SK-N-SH (cell line): ENCODE measurements around the gene PDE8A. TPM values are rescaled to one million over a fixed set of nuclear protein-coding genes. Genes with fewer than 3 reads are reported as not detected.

Source experiments
- CTCF ChIA-PET: fragments of 300-600, 350-600 bp; formaldehyde crosslinking; extraction: SDS; loops from one replicate; lab custom pipeline; 2021; lab: Yijun Ruan, JAX
- POLR2A ChIA-PET: fragments of 350-600 bp; sonication (Branson Sonifier 250); formaldehyde crosslinking; extraction: SDS; loops from one replicate; lab custom pipeline; 2020; ENCODE audit warnings: antibody characterized with exemption, inconsistent platforms; lab: Yijun Ruan, JAX
- DNase-seq: peaks from one replicate; pipeline ENCODE4 v3.0.0; 2012
- H2AFZ ChIP-seq: fragments of 200-600 bp; sonication (generic); 2 replicates; pipeline ENCODE4 v1.8.1; 2016; ENCODE audit warnings: antibody characterized with exemption, mild to moderate bottlenecking, low read depth
- H3F3A ChIP-seq: fragments of 200-600 bp; sonication (generic); replicated peaks from 2 replicates; pipeline ENCODE3; 2016; ENCODE audit warnings: antibody characterized with exemption, mild to moderate bottlenecking; ENCODE audit not compliant: insufficient read depth
- H3K27ac ChIP-seq, 2 experiments: fragments of 200-500 bp in 1 of 2; fragments of 200-600 bp in 1 of 2; sonication (Bioruptor generic) in 1 of 2; sonication (generic), shearing (Covaris generic) in 1 of 2; 2 replicates each; pipeline versions ENCODE4 v1.5.1 to v1.6.1; 2014 to 2016; ENCODE audit warnings: low read depth in 2 of 2, inconsistent platforms in 1 of 2, low read length in 1 of 2, mild to moderate bottlenecking in 1 of 2, mixed read lengths in 1 of 2
- H3K27me3 ChIP-seq: fragments of 200-600 bp; sonication (generic), shearing (Covaris generic); 2 replicates; pipeline ENCODE4 v1.6.1; 2016; ENCODE audit warnings: mixed run types; ENCODE audit not compliant: insufficient read depth
- H3K36me3 ChIP-seq, 2 experiments: fragments of 200-500 bp in 1 of 2; fragments of 200-600 bp in 1 of 2; sonication (Bioruptor generic) in 1 of 2; sonication (generic) in 1 of 2; replicated peaks in 1 of 2; 2 replicates each; pipeline versions ENCODE3 to v1.5.1; 2014 to 2016; ENCODE audit warnings: low read length in 1 of 2, mild to moderate bottlenecking in 1 of 2; ENCODE audit not compliant: insufficient read depth in 2 of 2, control insufficient read depth in 1 of 2
- H3K4me1 ChIP-seq, 2 experiments: fragments of 200-500 bp in 1 of 2; fragments of 200-600 bp in 1 of 2; sonication (Bioruptor generic) in 1 of 2; sonication (generic), shearing (Covaris generic) in 1 of 2; 2 replicates each; pipeline versions ENCODE4 v1.5.1 to v1.6.1; 2014 to 2016; ENCODE audit warnings: low read depth in 1 of 2, low read length in 1 of 2, mixed run types in 1 of 2; ENCODE audit not compliant: insufficient read depth in 2 of 2, control insufficient read depth in 1 of 2
- H3K4me2 ChIP-seq: fragments of 200-600 bp; sonication (generic), shearing (Covaris generic); 2 replicates; pipeline ENCODE4 v1.6.1; 2017; ENCODE audit warnings: mixed run types
- H3K4me3 ChIP-seq, 2 experiments: fragments of 200-500 bp in 1 of 2; fragments of 200-600 bp in 1 of 2; sonication (Bioruptor generic) in 1 of 2; sonication (generic), shearing (Covaris generic) in 1 of 2; 2 replicates each; pipeline versions ENCODE4 v1.5.1 to v1.8.1; 2014 to 2016; ENCODE audit warnings: low read depth in 2 of 2, inconsistent platforms in 1 of 2, low read length in 1 of 2, mild to moderate bottlenecking in 1 of 2, mixed read lengths in 1 of 2, moderate library complexity in 1 of 2
- H3K79me2 ChIP-seq: fragments of 200-600 bp; sonication (generic); 2 replicates; pipeline ENCODE4 v1.8.1; 2017; ENCODE audit warnings: mild to moderate bottlenecking; ENCODE audit not compliant: insufficient read depth
- H3K9ac ChIP-seq: fragments of 200-600 bp; sonication (generic); 2 replicates; pipeline ENCODE4 v1.6.1; 2017; ENCODE audit warnings: mixed run types
- H3K9me2 ChIP-seq: fragments of 200-600 bp; sonication (generic); 2 replicates; pipeline ENCODE4 v1.6.1; 2017; ENCODE audit warnings: mixed run types
- H3K9me3 ChIP-seq: fragments of 200-600 bp; sonication (generic); 2 replicates; pipeline ENCODE4 v1.6.1; 2017; ENCODE audit warnings: mixed run types, mild to moderate bottlenecking, moderate library complexity
- H4K20me1 ChIP-seq: fragments of 200-600 bp; sonication (generic); 2 replicates; pipeline ENCODE4 v1.6.1; 2017; ENCODE audit warnings: mild to moderate bottlenecking, mixed run types; ENCODE audit not compliant: insufficient read depth
- CHD2 ChIP-seq: fragments of 150-350 bp; IDR thresholded peaks from 2 replicates; pipeline ENCODE4 v1.6.1; 2018; ENCODE audit warnings: low read length; ENCODE audit not compliant: partially characterized antibody
- ELF1 ChIP-seq: IDR thresholded peaks from 2 replicates; pipeline ENCODE4 v1.4.0; 2012
- EP300 ChIP-seq, 2 experiments: IDR thresholded peaks; 2 replicates each; pipeline versions ENCODE4 v1.4.0 to v1.6.1; 2012; ENCODE audit warnings: borderline replicate concordance in 1 of 2, low read depth in 1 of 2, low read length in 1 of 2
- EZH2phosphoT487 ChIP-seq: fragments of 200-600 bp; sonication (generic); IDR thresholded peaks from 2 replicates; pipeline ENCODE4 v1.6.1; 2017; ENCODE audit warnings: low read depth, mixed run types, mild to moderate bottlenecking, antibody characterized with exemption, moderate library complexity, borderline replicate concordance
- FOSL2 ChIP-seq: IDR thresholded peaks from 2 replicates; pipeline ENCODE4 v1.4.0; 2012; ENCODE audit warnings: low read depth, mild to moderate bottlenecking, moderate library complexity, borderline replicate concordance
- GABPA ChIP-seq: IDR thresholded peaks from 2 replicates; pipeline ENCODE4 v1.4.0; 2012; ENCODE audit warnings: low read depth, mild to moderate bottlenecking
- JUND ChIP-seq: IDR thresholded peaks from 2 replicates; pipeline ENCODE4 v1.4.0; 2012
- MEF2A ChIP-seq: IDR thresholded peaks from 2 replicates; pipeline ENCODE4 v1.4.0; 2012; ENCODE audit warnings: low read depth, borderline replicate concordance
- MXI1 ChIP-seq: IDR thresholded peaks from 2 replicates; pipeline ENCODE4 v1.6.1; 2012; ENCODE audit warnings: mild to moderate bottlenecking, low read depth, low read length, improper control_type of control experiment
- NFIC ChIP-seq: IDR thresholded peaks from 2 replicates; pipeline ENCODE4 v1.4.0; 2012; ENCODE audit warnings: borderline replicate concordance
- RFX5 ChIP-seq: IDR thresholded peaks from 2 replicates; pipeline ENCODE4 v1.6.1; 2012; ENCODE audit warnings: mild to moderate bottlenecking, improper control_type of control experiment, low read length
- RXRA ChIP-seq: IDR thresholded peaks from 2 replicates; pipeline ENCODE4 v1.4.0; 2012; ENCODE audit warnings: low read depth, mild to moderate bottlenecking, borderline replicate concordance
- SIN3A ChIP-seq: IDR thresholded peaks from 2 replicates; pipeline ENCODE4 v1.6.1; 2012; ENCODE audit warnings: low read depth, mild to moderate bottlenecking, low read length, moderate library complexity, borderline replicate concordance
- SMC3 ChIP-seq: IDR thresholded peaks from 2 replicates; pipeline ENCODE4 v1.6.1; 2012; ENCODE audit warnings: low read depth, low read length, improper control_type of control experiment
- TAF1 ChIP-seq: IDR thresholded peaks from 2 replicates; pipeline ENCODE4 v1.6.1; 2012; ENCODE audit warnings: low read depth, mild to moderate bottlenecking, low read length, moderate library complexity, borderline replicate concordance
- TCF12 ChIP-seq: IDR thresholded peaks from 2 replicates; pipeline ENCODE4 v1.4.0; 2012
- TEAD4 ChIP-seq: IDR thresholded peaks from 2 replicates; pipeline ENCODE4 v1.4.0; 2012; ENCODE audit warnings: mild to moderate bottlenecking, borderline replicate concordance; ENCODE audit not compliant: insufficient read depth
- WGBS: methylation state at CpG from one replicate; pipeline ENCODE4 v1.1.6; 2017; ENCODE audit warnings: low lambda C conversion rate; 5-methylcytosine and 5-hydroxymethylcytosine counted together
- polyA plus RNA-seq, 3 experiments: library from polyadenylated mRNA; depleted of rRNA; stranded (reverse); fragments of >200 nt; gene quantifications; 2 replicates each; pipeline ENCODE4 v1.2.3, GENCODE V29; 2012
- TF ChIP-seq, protein P1 (sequence below): IDR thresholded peaks from 2 replicates; pipeline ENCODE4; 2012
- TF ChIP-seq, protein P2 (sequence below): IDR thresholded peaks from 2 replicates; pipeline ENCODE4 v1.4.0; 2012; ENCODE audit warnings: low read depth, borderline replicate concordance

PDE8A gene
- polyA plus RNA-seq, 1 of the 3 experiments (the other 2 are of a cell fraction): 13.4 TPM

DNA sequence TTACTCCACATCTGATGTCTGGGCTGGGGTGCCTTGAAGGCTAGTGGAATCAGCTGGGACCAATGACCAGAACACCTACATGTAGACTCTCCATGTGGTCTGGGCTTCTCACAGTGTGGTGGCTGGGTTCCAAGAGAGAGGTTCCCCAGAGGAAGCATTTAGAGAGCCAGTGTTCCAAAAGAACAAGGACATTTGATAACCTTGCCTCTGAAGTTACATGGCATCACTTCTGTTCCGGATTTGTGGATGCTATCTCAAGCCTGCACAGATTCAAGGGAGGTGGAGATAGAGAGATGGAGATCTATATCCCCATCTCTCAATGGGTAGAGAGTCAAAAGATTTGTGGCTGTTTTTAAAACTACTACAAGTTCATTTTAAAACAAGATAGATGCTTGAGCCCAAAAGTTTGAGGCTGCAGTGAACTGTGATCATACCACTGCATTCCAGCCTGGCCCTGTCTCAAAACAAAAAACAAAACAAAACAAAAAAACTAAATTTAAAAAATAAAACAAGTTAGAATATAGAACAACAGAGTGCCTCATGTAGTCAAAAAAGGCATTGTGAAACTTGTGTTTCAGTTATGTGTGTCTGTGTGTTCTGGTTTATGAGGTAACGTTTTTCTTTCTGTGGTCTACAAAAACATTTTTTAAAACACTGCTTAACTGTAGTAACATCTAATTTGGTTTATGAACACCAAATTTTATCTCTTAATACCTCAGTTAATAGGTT, 44.8 kb downstream of the PDE8A start:
- POLR2A ChIA-PET: no interaction called here
- Histone ChIP-seq H3K79me2 (peaks cover 86% of the 10 kb centered on the region), H3K27ac (peak overlapping the region in 1 of 2 experiments; percentile 58; a peak in 3 of 4 replicates)

DNA sequence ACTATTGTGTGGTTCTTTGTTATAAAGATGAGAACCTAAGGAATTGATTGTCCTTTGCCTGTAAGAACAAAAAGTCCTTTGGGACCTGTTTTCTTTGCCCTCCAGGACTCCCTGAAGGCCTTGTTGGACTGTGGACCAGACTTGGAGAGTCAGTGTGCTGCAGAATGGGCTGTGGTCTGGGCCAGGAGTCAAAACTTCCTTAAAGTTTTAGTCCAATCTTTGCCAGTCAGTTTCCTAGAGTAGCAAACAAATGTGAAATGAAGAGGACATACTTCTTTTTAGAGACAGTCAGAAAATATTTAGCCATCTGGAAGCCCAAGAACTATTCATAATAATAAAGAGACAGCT, 45.4 kb downstream of the PDE8A start:
- Histone ChIP-seq H3K27ac (peak overlapping the region in 1 of 2 experiments; percentile 5; a peak in 2 of 4 replicates), H3K79me2 (peaks cover 86% of the 10 kb centered on the region), H3K4me2 (no peak overlapping the region), H3K9ac (no peak overlapping the region), H3K4me3 (no peak overlapping the region), H3F3A (peaks cover 12% of the 10 kb centered on the region), H2AFZ (no peak overlapping the region), H3K9me2 (no peaks in the 10 kb centered on the region), H3K27me3 (no peaks in the 10 kb centered on the region), H3K4me1 (peaks cover 33 to 39% of the 10 kb centered on the region in 2 experiments), H4K20me1 (peaks cover 43% of the 10 kb centered on the region), H3K36me3 (no peaks in the 10 kb centered on the region), H3K9me3 (no peaks in the 10 kb centered on the region)
- TF ChIP-seq NFIC (no peak), FOSL2 (no peak), MEF2A (no peak), JUND (no peak), GABPA (no peak), ELF1 (no peak), RFX5 (no peak)
- POLR2A ChIA-PET: no interaction called here
- CTCF ChIA-PET: interaction anchor here (1.3 kb wide), 1 partner anchor 17 kb away, joined by 4 read pairs; no protein-coding TSS in a partner anchor
- no peak for DNase-seq

More for the DNA sequence above, 44.8 kb downstream of the PDE8A start:
- no peak overlapping the region for H2AFZ ChIP-seq
- H3K9me3 ChIP-seq: no peaks in the 10 kb centered on the region
- CTCF ChIA-PET: interaction anchor here (1.5 kb wide), 1 partner anchor 71 kb away, joined by 3 read pairs; no protein-coding TSS in a partner anchor
- H3K36me3 ChIP-seq: no peaks in the 10 kb centered on the region
- H3K4me1 ChIP-seq: peaks cover 29 to 34% of the 10 kb centered on the region in 2 experiments
- no peak for DNase-seq
- H3K4me2 ChIP-seq: no peak overlapping the region
- TF ChIP-seq MXI1: 0 out of 2 replicates have a peak, but pooled peaks have one; percentile 12
- no peak for TF ChIP-seq SIN3A
- peak in 1 of 2 experiments; percentile 49; a peak in 2 of 4 replicates for TF ChIP-seq EP300 (IDR thresholded peaks at IDR 0.05; ENCODE audit: borderline replicate concordance in 1 of 2, low read depth in 1 of 2, low read length in 1 of 2)
- no peak overlapping the region for H3K9ac ChIP-seq
- H3K4me3 ChIP-seq: no peak overlapping the region
- H3F3A ChIP-seq: peaks cover 12% of the 10 kb centered on the region
- peaks cover 41% of the 10 kb centered on the region for H4K20me1 ChIP-seq
- H3K27me3 ChIP-seq: no peaks in the 10 kb centered on the region
- 78% methylated on average over 2 of the region's 2 CpGs for WGBS
- H3K9me2 ChIP-seq: no peaks in the 10 kb centered on the region

DNA sequence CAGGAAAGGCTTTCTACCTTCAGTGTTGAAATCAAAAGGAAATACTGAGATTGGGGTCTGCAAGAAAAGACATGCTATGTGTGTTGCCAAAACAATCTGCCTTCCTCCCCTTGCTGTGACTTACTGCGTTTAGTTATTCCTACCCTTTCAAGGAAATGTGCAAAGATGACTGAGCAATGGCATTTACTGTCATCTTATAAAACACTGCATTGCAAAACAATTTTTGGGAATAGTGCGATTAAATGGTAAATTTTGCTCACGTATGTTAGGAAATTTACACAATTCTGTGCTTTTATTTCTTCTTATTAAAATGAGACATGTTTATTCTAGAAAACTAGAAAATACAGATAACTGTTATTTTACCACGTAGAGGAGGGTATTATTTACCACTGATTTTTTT, 45.8 kb downstream of the PDE8A start:
- H3K9me3 ChIP-seq: no peaks in the 10 kb centered on the region
- H3K4me2 ChIP-seq: no peak overlapping the region
- H3K27me3 ChIP-seq: no peaks in the 10 kb centered on the region
- no peak overlapping the region for H3K9ac ChIP-seq
- H3K36me3 ChIP-seq: no peaks in the 10 kb centered on the region
- peaks cover 33 to 40% of the 10 kb centered on the region in 2 experiments for H3K4me1 ChIP-seq
- no peaks in the 10 kb centered on the region for H3K9me2 ChIP-seq
- peaks cover 12% of the 10 kb centered on the region for H3F3A ChIP-seq
- CTCF ChIA-PET: interaction anchor here (1.3 kb wide), 1 partner anchor 17 kb away, joined by 4 read pairs; no protein-coding TSS in a partner anchor
- TF ChIP-seq CHD2 (no peak), RFX5 (no peak), RXRA (no peak), TEAD4 (no peak), TAF1 (no peak), SMC3 (no peak), SIN3A (no peak), FOSL2 (no peak), TCF12 (no peak), MEF2A (no peak), ELF1 (no peak), EZH2phosphoT487 (no peak)
- TF ChIP-seq, protein P1, sequence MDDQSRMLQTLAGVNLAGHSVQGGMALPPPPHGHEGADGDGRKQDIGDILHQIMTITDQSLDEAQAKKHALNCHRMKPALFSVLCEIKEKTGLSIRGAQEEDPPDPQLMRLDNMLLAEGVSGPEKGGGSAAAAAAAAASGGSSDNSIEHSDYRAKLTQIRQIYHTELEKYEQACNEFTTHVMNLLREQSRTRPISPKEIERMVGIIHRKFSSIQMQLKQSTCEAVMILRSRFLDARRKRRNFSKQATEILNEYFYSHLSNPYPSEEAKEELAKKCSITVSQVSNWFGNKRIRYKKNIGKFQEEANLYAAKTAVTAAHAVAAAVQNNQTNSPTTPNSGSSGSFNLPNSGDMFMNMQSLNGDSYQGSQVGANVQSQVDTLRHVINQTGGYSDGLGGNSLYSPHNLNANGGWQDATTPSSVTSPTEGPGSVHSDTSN: no peak
- TF ChIP-seq, protein P2, sequence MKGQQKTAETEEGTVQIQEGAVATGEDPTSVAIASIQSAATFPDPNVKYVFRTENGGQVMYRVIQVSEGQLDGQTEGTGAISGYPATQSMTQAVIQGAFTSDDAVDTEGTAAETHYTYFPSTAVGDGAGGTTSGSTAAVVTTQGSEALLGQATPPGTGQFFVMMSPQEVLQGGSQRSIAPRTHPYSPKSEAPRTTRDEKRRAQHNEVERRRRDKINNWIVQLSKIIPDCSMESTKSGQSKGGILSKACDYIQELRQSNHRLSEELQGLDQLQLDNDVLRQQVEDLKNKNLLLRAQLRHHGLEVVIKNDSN: no peak
- POLR2A ChIA-PET: no interaction called here
- no peak overlapping the region for H3K4me3 ChIP-seq
- peaks cover 86% of the 10 kb centered on the region for H3K79me2 ChIP-seq
- no peak overlapping the region; a peak in 1 of 4 replicates for H3K27ac ChIP-seq
- H4K20me1 ChIP-seq: peaks cover 42% of the 10 kb centered on the region
- WGBS: 82% methylated on average over 4 of the region's 4 CpGs
- no peak overlapping the region for H2AFZ ChIP-seq
- DNase-seq: no peak
